K562 (cell line): Measurements from ENCODE around the gene CRYBG3. TPM values are rescaled to one million over a fixed set of nuclear protein-coding genes. Genes with fewer than 3 reads are reported as not detected.

Experiments used
- STAG1 ChIP-seq: sonication (generic); formaldehyde crosslinking; IDR thresholded peaks from 2 replicates; pipeline ENCODE4 v1.5.0; 2020; ENCODE audit warnings: missing genetic modification reagents, borderline replicate concordance
- THRA ChIP-seq: fragments of 450-650 bp; IDR thresholded peaks from 2 replicates; pipeline ENCODE4 v1.6.1; 2017; ENCODE audit warnings: mild to moderate bottlenecking, moderate library complexity
- ZNF57 ChIP-seq: fragments of 450-650 bp; formaldehyde crosslinking; IDR thresholded peaks from 2 replicates; pipeline ENCODE4 v1.4.0; 2020; ENCODE audit warnings: mild to moderate bottlenecking, moderate library complexity
- polyA plus RNA-seq, 8 experiments: library from polyadenylated mRNA; depleted of rRNA in 4 of 8; stranded (reverse) in 5 of 8; unstranded in 3 of 8; fragments of >200 nt; fragmentation: Nextera tagmentation in 2 of 8; fragmentation: Illumina TruSeq in 1 of 8; extraction: Ambion mirVana in 2 of 8; extraction: Trizol in 1 of 8; gene quantifications; 2 replicates each; pipeline versions ENCODE4 v1.2.1 to v1.2.3, GENCODE V29; 2011 to 2014; ENCODE audit warnings: inconsistent platforms in 1 of 8, missing spikeins in 1 of 8
- total RNA-seq, 7 experiments: library from RNA; depleted of rRNA in 6 of 7; stranded (reverse); fragments of >200 nt in 6 of 7; fragmentation: Illumina TruSeq in 2 of 7; extraction: Trizol in 2 of 7; gene quantifications; 2 replicates each; pipeline versions ENCODE4 v1.2.1 to v1.2.3, GENCODE V29; 2011 to 2021; ENCODE audit warnings: low replicate concordance in 1 of 7
- TF ChIP-seq, protein P1 (sequence below): fragments of 450-650 bp; IDR thresholded peaks from 2 replicates; pipeline ENCODE4 v1.6.1; 2016; ENCODE audit warnings: low read depth
- TF ChIP-seq, protein P2 (sequence below), 2 experiments: fragments of 450-650 bp in 1 of 2; sonication (generic) in 1 of 2; formaldehyde crosslinking in 1 of 2; IDR thresholded peaks in 1 of 2; conservative IDR thresholded peaks in 1 of 2; 2 replicates each; pipeline versions ENCODE4 v1.6.1 to v1.8.1; 2016 to 2023; ENCODE audit warnings: mild to moderate bottlenecking in 2 of 2, moderate library complexity in 2 of 2, inconsistent platforms in 1 of 2, missing genetic modification reagents in 1 of 2

Gene CRYBG3
- total and polyA plus RNA-seq, 9 of the 15 experiments (the other 6 are each of a cell fraction or from before 2014, with no cell fraction given) = 0.08 to 0.72 (median 0.18) TPM

GRCh38 chr3:97823046-97824004, 1.5 kb downstream of the CRYBG3 start (continued):
- TF ChIP-seq, protein P1, sequence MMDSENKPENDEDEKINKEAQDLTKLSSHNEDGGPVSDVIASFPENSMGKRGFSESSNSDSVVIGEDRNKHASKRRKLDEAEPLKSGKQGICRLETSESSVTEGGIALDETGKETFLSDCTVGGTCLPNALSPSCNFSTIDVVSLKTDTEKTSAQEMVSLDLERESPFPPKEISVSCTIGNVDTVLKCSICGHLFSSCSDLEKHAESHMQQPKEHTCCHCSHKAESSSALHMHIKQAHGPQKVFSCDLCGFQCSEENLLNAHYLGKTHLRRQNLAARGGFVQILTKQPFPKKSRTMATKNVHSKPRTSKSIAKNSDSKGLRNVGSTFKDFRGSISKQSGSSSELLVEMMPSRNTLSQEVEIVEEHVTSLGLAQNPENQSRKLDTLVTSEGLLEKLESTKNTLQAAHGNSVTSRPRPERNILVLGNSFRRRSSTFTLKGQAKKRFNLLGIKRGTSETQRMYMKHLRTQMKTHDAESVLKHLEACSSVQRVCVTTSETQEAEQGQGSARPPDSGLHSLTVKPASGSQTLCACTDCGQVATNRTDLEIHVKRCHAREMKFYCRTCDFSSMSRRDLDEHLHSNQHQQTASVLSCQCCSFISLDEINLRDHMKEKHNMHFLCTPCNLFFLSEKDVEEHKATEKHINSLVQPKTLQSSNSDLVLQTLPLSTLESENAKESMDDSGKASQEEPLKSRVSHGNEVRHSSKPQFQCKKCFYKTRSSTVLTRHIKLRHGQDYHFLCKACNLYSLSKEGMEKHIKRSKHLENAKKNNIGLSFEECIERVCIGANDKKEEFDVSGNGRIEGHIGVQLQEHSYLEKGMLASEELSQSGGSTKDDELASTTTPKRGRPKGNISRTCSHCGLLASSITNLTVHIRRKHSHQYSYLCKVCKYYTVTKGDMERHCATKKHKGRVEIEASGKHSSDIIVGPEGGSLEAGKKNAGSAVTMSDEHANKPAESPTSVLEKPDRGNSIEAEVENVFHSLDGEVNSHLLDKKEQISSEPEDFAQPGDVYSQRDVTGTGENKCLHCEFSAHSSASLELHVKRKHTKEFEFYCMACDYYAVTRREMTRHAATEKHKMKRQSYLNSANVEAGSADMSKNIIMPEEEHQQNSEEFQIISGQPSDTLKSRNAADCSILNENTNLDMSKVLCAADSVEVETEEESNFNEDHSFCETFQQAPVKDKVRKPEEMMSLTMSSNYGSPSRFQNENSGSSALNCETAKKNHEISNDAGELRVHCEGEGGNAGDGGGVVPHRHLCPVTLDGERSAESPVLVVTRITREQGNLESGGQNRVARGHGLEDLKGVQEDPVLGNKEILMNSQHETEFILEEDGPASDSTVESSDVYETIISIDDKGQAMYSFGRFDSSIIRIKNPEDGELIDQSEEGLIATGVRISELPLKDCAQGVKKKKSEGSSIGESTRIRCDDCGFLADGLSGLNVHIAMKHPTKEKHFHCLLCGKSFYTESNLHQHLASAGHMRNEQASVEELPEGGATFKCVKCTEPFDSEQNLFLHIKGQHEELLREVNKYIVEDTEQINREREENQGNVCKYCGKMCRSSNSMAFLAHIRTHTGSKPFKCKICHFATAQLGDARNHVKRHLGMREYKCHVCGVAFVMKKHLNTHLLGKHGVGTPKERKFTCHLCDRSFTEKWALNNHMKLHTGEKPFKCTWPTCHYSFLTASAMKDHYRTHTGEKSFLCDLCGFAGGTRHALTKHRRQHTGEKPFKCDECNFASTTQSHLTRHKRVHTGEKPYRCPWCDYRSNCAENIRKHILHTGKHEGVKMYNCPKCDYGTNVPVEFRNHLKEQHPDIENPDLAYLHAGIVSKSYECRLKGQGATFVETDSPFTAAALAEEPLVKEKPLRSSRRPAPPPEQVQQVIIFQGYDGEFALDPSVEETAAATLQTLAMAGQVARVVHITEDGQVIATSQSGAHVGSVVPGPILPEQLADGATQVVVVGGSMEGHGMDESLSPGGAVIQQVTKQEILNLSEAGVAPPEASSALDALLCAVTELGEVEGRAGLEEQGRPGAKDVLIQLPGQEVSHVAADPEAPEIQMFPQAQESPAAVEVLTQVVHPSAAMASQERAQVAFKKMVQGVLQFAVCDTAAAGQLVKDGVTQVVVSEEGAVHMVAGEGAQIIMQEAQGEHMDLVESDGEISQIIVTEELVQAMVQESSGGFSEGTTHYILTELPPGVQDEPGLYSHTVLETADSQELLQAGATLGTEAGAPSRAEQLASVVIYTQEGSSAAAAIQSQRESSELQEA = no peak
- TF ChIP-seq, protein P2, sequence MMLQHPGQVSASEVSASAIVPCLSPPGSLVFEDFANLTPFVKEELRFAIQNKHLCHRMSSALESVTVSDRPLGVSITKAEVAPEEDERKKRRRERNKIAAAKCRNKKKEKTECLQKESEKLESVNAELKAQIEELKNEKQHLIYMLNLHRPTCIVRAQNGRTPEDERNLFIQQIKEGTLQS (IDR thresholded peaks at IDR 0.05) = no peak
- TF ChIP-seq, protein P2 (CRISPR knock-in tag; conservative IDR thresholded peaks at IDR 0.05) = no peak
- TF ChIP-seq ZNF57 (CRISPR knock-in tag) (no peak), STAG1 (no peak), THRA (no peak)
